HepG2 (cell line): ENCODE measurements around the gene ZBTB22. TPM values are rescaled to one million over a fixed set of nuclear protein-coding genes. Genes with fewer than 3 reads are reported as not detected.

ENCODE experiments used
- ATAC-seq: fragments of 200-7000 bp; cut with Tn5 transposase; 3 replicates; pipeline ENCODE4 v1.9.1; 2020; ENCODE audit warnings: mild to moderate bottlenecking, moderate library complexity
- BruUV-seq: library from RNA; stranded (reverse); fragments of 400-500 nt; replicated peaks from 2 replicates; lab custom pipeline; 2021; lab: Mats Ljungman, UMichigan
- CTCF ChIA-PET: fragments of 300-600 bp; formaldehyde crosslinking; extraction: SDS; loops from one replicate; lab custom pipeline; 2021; ENCODE audit warnings: low total read pairs, inconsistent platforms, low intra/inter-chr PET ratio; lab: Yijun Ruan, JAX
- POLR2A ChIA-PET: fragments of 350-600 bp; sonication (Branson Sonifier 250); formaldehyde crosslinking; loops from one replicate; lab custom pipeline; 2020; ENCODE audit warnings: antibody characterized with exemption, inconsistent platforms; lab: Yijun Ruan, JAX
- DNase-seq: peaks from one replicate; pipeline ENCODE4 v3.0.0-alpha.2; 2015; ENCODE audit warnings: low spot score
- FAIRE-seq: peaks from 3 replicates; lab custom pipeline; 2011; peaks lifted over from hg19 to GRCh38; lab: Jason Lieb, UNC
- H2AFZ ChIP-seq: one replicate; pipeline ENCODE4 v1.6.1; 2011; ENCODE audit warnings: low read length, inconsistent platforms
- H3K27ac ChIP-seq: fragments of 300-600 bp; 3 replicates; pipeline ENCODE4 v1.8.0; 2011; ENCODE audit warnings: mixed run types, mild to moderate bottlenecking, mixed read lengths, low read length, inconsistent platforms; ENCODE audit not compliant: insufficient read depth; ENCODE audit errors: extremely low read length
- H3K27me3 ChIP-seq, 2 experiments: fragments of 200-600 bp in 1 of 2; 2 replicates in 1 of 2; 3 replicates in 1 of 2; pipeline versions ENCODE4 v1.6.0 to v1.8.0; 2011; ENCODE audit warnings: low read length in 2 of 2, mild to moderate bottlenecking in 2 of 2, moderate library complexity in 2 of 2, inconsistent platforms in 1 of 2; ENCODE audit not compliant: insufficient read depth in 2 of 2, control insufficient read depth in 1 of 2
- H3K36me3 ChIP-seq, 2 experiments: fragments of 200-600 bp in 1 of 2; replicated peaks in 1 of 2; 2 replicates in 1 of 2; 3 replicates in 1 of 2; pipeline versions ENCODE4 v1.5.1 to v1.8.0; 2011; ENCODE audit warnings: low read length in 2 of 2, inconsistent platforms in 1 of 2; ENCODE audit not compliant: insufficient read depth in 2 of 2, control insufficient read depth in 1 of 2
- H3K4me1 ChIP-seq: 2 replicates; pipeline ENCODE4 v1.5.1; 2012; ENCODE audit warnings: low read length, inconsistent platforms; ENCODE audit not compliant: insufficient read depth
- H3K4me2 ChIP-seq: 2 replicates; pipeline ENCODE4 v1.6.0; 2011; ENCODE audit warnings: low read depth, low read length, inconsistent platforms
- H3K4me3 ChIP-seq, 3 experiments: fragments of 200-600 bp in 1 of 3; sonication (generic), shearing (Covaris generic) in 1 of 3; replicated peaks in 1 of 3; 2 replicates each; pipeline ENCODE4 v1.5.1; 2011 to 2016; ENCODE audit warnings: low read length in 3 of 3, inconsistent platforms in 2 of 3, low read depth in 2 of 3, mild to moderate bottlenecking in 2 of 3, control low read depth in 1 of 3, mixed read lengths in 1 of 3; ENCODE audit not compliant: insufficient read depth in 1 of 3
- H3K79me2 ChIP-seq: one replicate; pipeline ENCODE4 v1.6.1; 2011; ENCODE audit warnings: low read length, inconsistent platforms; ENCODE audit not compliant: insufficient read depth
- H3K9ac ChIP-seq: 2 replicates; pipeline ENCODE4 v1.6.0; 2011; ENCODE audit warnings: mild to moderate bottlenecking, low read depth, low read length, inconsistent platforms; ENCODE audit not compliant: insufficient read depth
- H3K9me3 ChIP-seq: 2 replicates; pipeline ENCODE4 v1.5.1; 2012; ENCODE audit warnings: mild to moderate bottlenecking, low read length
- H4K20me1 ChIP-seq: 2 replicates; pipeline ENCODE4 v1.6.0; 2011; ENCODE audit warnings: inconsistent platforms, mild to moderate bottlenecking, low read length, moderate library complexity; ENCODE audit not compliant: insufficient read depth
- HBP1 ChIP-seq: IDR thresholded peaks from 2 replicates; pipeline ENCODE4 v1.6.1; 2016; ENCODE audit warnings: low read depth, control low read depth
- PRMT3 ChIP-seq: sonication (generic); formaldehyde crosslinking; IDR thresholded peaks from 2 replicates; pipeline ENCODE4 v1.8.1; 2022; ENCODE audit warnings: low read depth, mild to moderate bottlenecking, moderate library complexity, missing genetic modification reagents, borderline replicate concordance
- PRPF4 ChIP-seq: fragments of 200-400 bp; formaldehyde crosslinking; IDR thresholded peaks from 2 replicates; pipeline ENCODE4 v1.6.1; 2016; ENCODE audit warnings: low read length, low read depth; ENCODE audit not compliant: poor library complexity, severe bottlenecking
- ZNF260 ChIP-seq: sonication (generic); formaldehyde crosslinking; IDR thresholded peaks from 2 replicates; pipeline ENCODE4 v1.4.0; 2020; ENCODE audit warnings: missing genetic modification reagents, low read depth, mild to moderate bottlenecking, borderline replicate concordance
- ZNF605 ChIP-seq: sonication (generic); formaldehyde crosslinking; IDR thresholded peaks from 2 replicates; pipeline ENCODE4 v1.8.0; 2022; ENCODE audit warnings: mild to moderate bottlenecking, missing genetic modification reagents
- WGBS: methylation state at CpG from one replicate; pipeline ENCODE4 v1.1.6; 2017; ENCODE audit warnings: low lambda C conversion rate; 5-methylcytosine and 5-hydroxymethylcytosine counted together
- in situ Hi-C: cut with HindIII; loops from 2 replicates; pipeline ENCODE4 v1.10.0; 2017; ENCODE audit warnings: low pct_unique_long_range_greater_than_20kb; ENCODE audit not compliant: extremely low pct_ligation_motif_present
- intact Hi-C: fragments of 100-400 bp; cut with micrococcal nuclease; formaldehyde crosslinking; loops from one replicate; pipeline ENCODE4 v1.10.0; 2022; ENCODE audit not compliant: unreplicated experiment
- polyA plus RNA-seq, 8 experiments: library from polyadenylated mRNA; depleted of rRNA in 3 of 8; stranded (reverse) in 7 of 8; unstranded in 1 of 8; fragments of >200 nt; fragmentation: Illumina TruSeq in 4 of 8; extraction: Trizol in 4 of 8; gene quantifications; 2 replicates each; pipeline versions ENCODE4 v1.2.1 to v1.2.3, GENCODE V29; 2011 to 2016; ENCODE audit warnings: low read depth in 4 of 8, missing spikeins in 1 of 8, mixed read lengths in 1 of 8; ENCODE audit not compliant: insufficient read depth in 1 of 8
- total RNA-seq, 5 experiments: library from RNA; depleted of rRNA; stranded (reverse); fragments of >200 nt; fragmentation: Illumina TruSeq; extraction: Trizol; gene quantifications; 2 replicates each; pipeline ENCODE4 v1.2.3, GENCODE V29; 2016; ENCODE audit warnings: low read depth in 1 of 5
- TF ChIP-seq, protein P1 (sequence below): IDR thresholded peaks from 2 replicates; pipeline ENCODE4 v1.6.1; 2016; ENCODE audit warnings: mild to moderate bottlenecking, missing biosample characterization, missing genetic modification reagents
- TF ChIP-seq, protein P2 (sequence below): sonication (generic); formaldehyde crosslinking; IDR thresholded peaks from 2 replicates; pipeline ENCODE4 v1.8.1; 2023; ENCODE audit warnings: mild to moderate bottlenecking, missing genetic modification reagents

ZBTB22 gene
- total and polyA plus RNA-seq, 2 of the 13 experiments (the other 11 are each of a cell fraction or from before 2014, with no cell fraction given), result 8.0 to 10.6 TPM

- in situ Hi-C loops, result no loop called here
- H3K27me3 ChIP-seq, result no peaks in the 10 kb centered on the region; a peak in 2 of 5 replicates
- TF ChIP-seq ZNF605 (no peak), ZNF260 (CRISPR knock-in tag) (no peak), PRMT3 (CRISPR knock-in tag) (no peak), PRPF4 (no peak), HBP1 (no peak)
- TF ChIP-seq, protein P1, sequence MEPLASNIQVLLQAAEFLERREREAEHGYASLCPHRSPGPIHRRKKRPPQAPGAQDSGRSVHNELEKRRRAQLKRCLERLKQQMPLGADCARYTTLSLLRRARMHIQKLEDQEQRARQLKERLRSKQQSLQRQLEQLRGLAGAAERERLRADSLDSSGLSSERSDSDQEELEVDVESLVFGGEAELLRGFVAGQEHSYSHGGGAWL (CRISPR knock-in tag), result no peak
- TF ChIP-seq, protein P2, sequence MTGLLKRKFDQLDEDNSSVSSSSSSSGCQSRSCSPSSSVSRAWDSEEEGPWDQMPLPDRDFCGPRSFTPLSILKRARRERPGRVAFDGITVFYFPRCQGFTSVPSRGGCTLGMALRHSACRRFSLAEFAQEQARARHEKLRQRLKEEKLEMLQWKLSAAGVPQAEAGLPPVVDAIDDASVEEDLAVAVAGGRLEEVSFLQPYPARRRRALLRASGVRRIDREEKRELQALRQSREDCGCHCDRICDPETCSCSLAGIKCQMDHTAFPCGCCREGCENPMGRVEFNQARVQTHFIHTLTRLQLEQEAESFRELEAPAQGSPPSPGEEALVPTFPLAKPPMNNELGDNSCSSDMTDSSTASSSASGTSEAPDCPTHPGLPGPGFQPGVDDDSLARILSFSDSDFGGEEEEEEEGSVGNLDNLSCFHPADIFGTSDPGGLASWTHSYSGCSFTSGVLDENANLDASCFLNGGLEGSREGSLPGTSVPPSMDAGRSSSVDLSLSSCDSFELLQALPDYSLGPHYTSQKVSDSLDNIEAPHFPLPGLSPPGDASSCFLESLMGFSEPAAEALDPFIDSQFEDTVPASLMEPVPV, result no peak
- H2AFZ ChIP-seq, result peak overlapping the region; percentile 85
- H4K20me1 ChIP-seq, result no peaks in the 10 kb centered on the region
- H3K79me2 ChIP-seq, result peaks cover 22% of the 10 kb centered on the region
- BruUV-seq, result no TSS peak
- peaks cover 3 to 24% of the 10 kb centered on the region in 2 experiments for H3K36me3 ChIP-seq
- H3K4me2 ChIP-seq, result peak overlapping the region; percentile 90
- peak overlapping the region; percentile 53 to 88 (median 76) for H3K4me3 ChIP-seq
- H3K9ac ChIP-seq, result peak overlapping the region; percentile 43
- no peak for DNase-seq
- H3K9me3 ChIP-seq, result no peaks in the 10 kb centered on the region
- WGBS, result 42% methylated on average over 7 of the region's 7 CpGs
- ChIA-PET CTCF (no interaction called here), POLR2A (no interaction called here)
- H3K27ac ChIP-seq, result no peak overlapping the region
- ATAC-seq, result no peak
- intact Hi-C loops, result no loop called here
- H3K4me1 ChIP-seq, result peaks cover 40% of the 10 kb centered on the region
- FAIRE-seq, result no peak
Observed at GRCh38 chr6:33324125-33324524, 6.6 kb upstream of the ZBTB22 start.
